ENCODE measurements around the gene OLIG1. TPM values are rescaled to one million over a fixed set of nuclear protein-coding genes. Genes with fewer than 3 reads are reported as not detected.

Gene OLIG1
- polyA plus RNA-seq, 1 of the 3 experiments (the other 2 are of a cell fraction), result not detected

GRCh38 chr21:33105088-33105487 is 35.1 kb downstream of the OLIG1 start:
- peaks cover 91% of the 10 kb centered on the region for H3K27me3 ChIP-seq (ENCODE audit: insufficient read depth)
- H3K9me3 ChIP-seq, result no peaks in the 10 kb centered on the region
- H3K79me2 ChIP-seq (ENCODE audit: insufficient read depth), result no peaks in the 10 kb centered on the region
- no peaks in the 10 kb centered on the region for H3K4me1 ChIP-seq (ENCODE audit: control insufficient read depth in 1 of 2, insufficient read depth in 2 of 2, low read depth in 1 of 2, low read length in 1 of 2)
- TF ChIP-seq RCOR1 (IDR thresholded peaks at IDR 0.05; ENCODE audit: low read length) (no peak), MAX (IDR thresholded peaks at IDR 0.05; ENCODE audit: low read depth) (no peak), CTCF (IDR thresholded peaks at IDR 0.05) (no peak), ZBTB33 (IDR thresholded peaks at IDR 0.05; ENCODE audit: borderline replicate concordance, low read depth) (no peak)
- no peak overlapping the region for H3K4me2 ChIP-seq
- no peaks in the 10 kb centered on the region for H3F3A ChIP-seq (replicated peaks; ENCODE audit: insufficient read depth)
- ChIA-PET CTCF (no interaction called here), POLR2A (no interaction called here)
- no peak overlapping the region for H2AFZ ChIP-seq (ENCODE audit: low read depth)
- no peak for DNase-seq
- no peaks in the 10 kb centered on the region for H4K20me1 ChIP-seq (ENCODE audit: insufficient read depth)
- H3K9ac ChIP-seq, result no peak overlapping the region
- WGBS (ENCODE audit: low lambda C conversion rate), result 0% methylated on average over 2 of the region's 2 CpGs
- H3K36me3 ChIP-seq (replicated peaks in 1 of 2; ENCODE audit: control insufficient read depth in 1 of 2, insufficient read depth in 2 of 2, low read length in 1 of 2), result no peaks in the 10 kb centered on the region
- H3K27ac ChIP-seq (ENCODE audit: low read depth in 2 of 2, low read length in 1 of 2), result no peak overlapping the region
- H3K4me3 ChIP-seq (ENCODE audit: low read depth in 2 of 2, low read length in 1 of 2), result no peak overlapping the region
- no peaks in the 10 kb centered on the region for H3K9me2 ChIP-seq

- H3K27ac ChIP-seq (ENCODE audit: low read depth in 2 of 2, low read length in 1 of 2), result no peak overlapping the region
- POLR2A ChIA-PET, result no interaction called here
- H3K4me1 ChIP-seq (ENCODE audit: control insufficient read depth in 1 of 2, insufficient read depth in 2 of 2, low read depth in 1 of 2, low read length in 1 of 2), result no peaks in the 10 kb centered on the region
- no peaks in the 10 kb centered on the region for H3K36me3 ChIP-seq (replicated peaks in 1 of 2; ENCODE audit: control insufficient read depth in 1 of 2, insufficient read depth in 2 of 2, low read length in 1 of 2)
- 3% methylated on average over 4 of the region's 4 CpGs for WGBS (ENCODE audit: low lambda C conversion rate)
- H3K9me2 ChIP-seq, result no peaks in the 10 kb centered on the region
- no peaks in the 10 kb centered on the region for H4K20me1 ChIP-seq (ENCODE audit: insufficient read depth)
- no peaks in the 10 kb centered on the region for H3K79me2 ChIP-seq (ENCODE audit: insufficient read depth)
- H3K9me3 ChIP-seq, result no peaks in the 10 kb centered on the region
- no peak for TF ChIP-seq GATA2 (CRISPR knock-in tag; IDR thresholded peaks at IDR 0.05)
- TF ChIP-seq ELF1 (IDR thresholded peaks at IDR 0.05), result no peak
- TF ChIP-seq FOSL2 (IDR thresholded peaks at IDR 0.05; ENCODE audit: borderline replicate concordance, low read depth), result no peak
- no peak for TF ChIP-seq RXRA (IDR thresholded peaks at IDR 0.05; ENCODE audit: borderline replicate concordance, low read depth)
- no peak for TF ChIP-seq IRF3 (IDR thresholded peaks at IDR 0.05; ENCODE audit: low read depth, low read length)
- TF ChIP-seq CHD2 (IDR thresholded peaks at IDR 0.05; ENCODE audit: low read length, partially characterized antibody), result no peak
- TF ChIP-seq USF1 (IDR thresholded peaks at IDR 0.05; ENCODE audit: borderline replicate concordance, low read depth), result no peak
- no peak for TF ChIP-seq RCOR1 (IDR thresholded peaks at IDR 0.05; ENCODE audit: low read length)
- no peak for TF ChIP-seq TEAD4 (IDR thresholded peaks at IDR 0.05; ENCODE audit: borderline replicate concordance, insufficient read depth)
- TF ChIP-seq EP300 (IDR thresholded peaks at IDR 0.05; ENCODE audit: borderline replicate concordance in 1 of 2, low read depth in 1 of 2, low read length in 1 of 2), result no peak
- TF ChIP-seq RFX5 (IDR thresholded peaks at IDR 0.05; ENCODE audit: low read length), result no peak
- H3K4me3 ChIP-seq (ENCODE audit: low read depth in 2 of 2, low read length in 1 of 2), result no peak overlapping the region
- CTCF ChIA-PET, result interaction anchor here (1.1 kb wide), 1 partner anchor 17 kb away, joined by 3 read pairs; no protein-coding TSS in a partner anchor
- H3K27me3 ChIP-seq (ENCODE audit: insufficient read depth), result peaks cover 94% of the 10 kb centered on the region
- no peak for DNase-seq
- no peak overlapping the region for H3K9ac ChIP-seq
- no peak overlapping the region for H3K4me2 ChIP-seq
- H3F3A ChIP-seq (replicated peaks; ENCODE audit: insufficient read depth), result no peaks in the 10 kb centered on the region
- H2AFZ ChIP-seq (ENCODE audit: low read depth), result no peak overlapping the region
Observed at GRCh38 chr21:33108228-33108627, 38.3 kb downstream of the OLIG1 start.

All from SK-N-SH (cell line).